SH-SY5Y (cell line): ENCODE data around the gene GGT7.

Experiments used
- GATA2 ChIP-seq: IDR thresholded peaks from 2 replicates; pipeline ENCODE4 v1.6.1; 2011; ENCODE audit warnings: mild to moderate bottlenecking, low read depth, low read length
- GATA3 ChIP-seq: IDR thresholded peaks from 2 replicates; pipeline ENCODE4 v1.6.1; 2011; ENCODE audit warnings: low read depth, mild to moderate bottlenecking, low read length, moderate library complexity

GGT7 gene

GRCh38 chr20:34797012-34797995, 75.4 kb downstream of the GGT7 start:
- TF ChIP-seq GATA3: no peak
- no peak for TF ChIP-seq GATA2
